GM18909 (cell line): ENCODE data around the gene DLX3.
"Not testable (repeated sequence)": the region's sequence is repeated elsewhere in the genome, so short reads cannot be mapped to it uniquely, and the experiment has no call there.

ENCODE experiments used
- ATAC-seq: cut with Tn5 transposase; IDR thresholded peaks from one replicate; pipeline ENCODE4 v1.9.1; 2021; ENCODE audit warnings: mild to moderate bottlenecking; ENCODE audit not compliant: unreplicated experiment, poor library complexity

Gene DLX3

GRCh38 chr17:49995055-49995738 lies at the start of gene DLX3:
Gene DLX3 (minus strand): TSS chr17:49995224. CDS start chr17:49994998, 226 bp downstream.
- no peak for ATAC-seq

- no peak for ATAC-seq
These were observed 49.5 kb upstream of the DLX3 start for GRCh38 chr17:50044483-50044882.

GRCh38 chr17:50043290-50044148 lies 48.5 kb upstream of the DLX3 start:
- no peak for ATAC-seq

GRCh38 chr17:50042211-50042610 lies 47.2 kb upstream of the DLX3 start:
- ATAC-seq, result no peak

- not testable (repeated sequence) for ATAC-seq
These were observed 45.5 kb upstream of the DLX3 start for GRCh38 chr17:50040496-50040895.

- ATAC-seq, result no peak
These were observed 44.0 kb upstream of the DLX3 start for GRCh38 chr17:50039058-50039457.

GRCh38 chr17:50037321-50038107 lies 42.5 kb upstream of the DLX3 start:
- ATAC-seq, result no peak

- no peak for ATAC-seq
These were observed 41.6 kb upstream of the DLX3 start for GRCh38 chr17:50036455-50037261.

GRCh38 chr17:50035945-50036344 lies 40.9 kb upstream of the DLX3 start:
- ATAC-seq, result no peak

GRCh38 chr17:50035421-50035879 lies 40.4 kb upstream of the DLX3 start:
- no peak for ATAC-seq

GRCh38 chr17:50034498-50035364 lies 39.7 kb upstream of the DLX3 start:
- ATAC-seq, result no peak

GRCh38 chr17:50033316-50033715 lies 38.3 kb upstream of the DLX3 start:
- no peak for ATAC-seq

GRCh38 chr17:50029185-50029584 lies 34.2 kb upstream of the DLX3 start:
- no peak for ATAC-seq

GRCh38 chr17:50028736-50029120 lies 33.7 kb upstream of the DLX3 start:
- no peak for ATAC-seq

- ATAC-seq, result no peak
These were observed 33.1 kb upstream of the DLX3 start for GRCh38 chr17:50027881-50028735.

- no peak for ATAC-seq
These were observed 32.3 kb upstream of the DLX3 start for GRCh38 chr17:50027172-50027880.

- ATAC-seq, result no peak
These were observed 31.8 kb upstream of the DLX3 start for GRCh38 chr17:50026837-50027171.
